Activated T-cell treated with anti-CD3 and anti-CD28 coated beads, Interleukin-2, amount 50 U/mL, for 1 hour (primary cell): ENCODE data around the gene ZBTB18.
A peak's percentile ranks its signal among the peaks of the same experiment; 100 is the strongest.

ENCODE experiments used
- DNase-seq: peaks from one replicate; pipeline ENCODE4 v3.0.0-alpha.2; 2020

Gene ZBTB18

DNA sequence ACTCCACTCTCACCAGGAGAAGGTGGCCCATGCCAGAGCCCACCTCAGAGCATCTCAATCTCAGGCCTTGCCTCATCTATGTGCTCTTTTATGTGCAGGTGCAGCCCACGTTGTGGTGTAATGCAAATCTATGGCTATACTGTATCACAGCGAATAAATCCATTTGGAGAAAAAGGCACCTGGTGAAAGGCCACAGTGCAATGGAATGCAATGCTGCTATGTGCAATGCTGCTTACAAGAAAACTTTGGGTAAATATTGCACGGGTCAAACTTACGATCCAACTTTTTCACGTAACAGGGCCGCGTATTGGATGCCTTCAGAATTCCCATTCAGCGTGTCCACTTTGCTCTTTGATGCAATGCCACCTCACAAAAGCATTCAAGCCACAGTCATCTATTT, 13.5 kb downstream of the ZBTB18 start:
- no peak for DNase-seq

DNA sequence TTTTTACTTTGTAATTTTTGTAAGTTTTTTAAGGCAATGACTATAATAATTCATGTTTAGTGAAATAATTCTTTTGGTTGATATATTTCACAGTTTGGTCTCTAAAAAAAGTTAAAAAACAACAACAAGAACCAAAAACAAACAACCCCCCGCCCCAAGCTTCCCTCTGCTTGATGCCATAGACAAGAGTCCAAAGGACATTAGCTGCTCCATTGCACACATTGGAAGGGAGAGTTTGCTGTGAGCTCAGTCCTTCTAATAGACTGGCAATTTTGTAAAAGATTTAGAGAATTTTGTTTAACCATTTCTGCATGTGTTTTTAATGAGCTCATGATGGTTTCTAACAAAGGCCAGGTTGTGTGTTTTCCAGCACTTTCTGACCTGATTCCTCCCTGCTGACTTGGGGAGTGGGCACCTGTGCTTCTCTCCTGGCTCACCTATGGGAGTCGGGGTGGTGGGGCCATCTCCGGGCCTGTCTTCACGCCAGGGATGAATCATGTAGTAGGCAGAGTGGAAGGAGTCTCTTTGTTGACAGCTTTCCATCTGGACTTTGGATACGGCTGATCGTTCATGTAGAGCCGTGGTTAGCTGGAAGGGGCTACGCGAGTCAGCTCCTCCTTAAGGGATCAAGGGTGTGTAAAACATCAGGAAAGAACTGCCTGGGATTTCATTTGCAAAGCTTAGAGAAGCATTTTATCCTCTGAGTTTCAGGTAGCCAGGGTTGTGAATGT, 14.1 kb downstream of the ZBTB18 start:
- no peak for DNase-seq

DNA sequence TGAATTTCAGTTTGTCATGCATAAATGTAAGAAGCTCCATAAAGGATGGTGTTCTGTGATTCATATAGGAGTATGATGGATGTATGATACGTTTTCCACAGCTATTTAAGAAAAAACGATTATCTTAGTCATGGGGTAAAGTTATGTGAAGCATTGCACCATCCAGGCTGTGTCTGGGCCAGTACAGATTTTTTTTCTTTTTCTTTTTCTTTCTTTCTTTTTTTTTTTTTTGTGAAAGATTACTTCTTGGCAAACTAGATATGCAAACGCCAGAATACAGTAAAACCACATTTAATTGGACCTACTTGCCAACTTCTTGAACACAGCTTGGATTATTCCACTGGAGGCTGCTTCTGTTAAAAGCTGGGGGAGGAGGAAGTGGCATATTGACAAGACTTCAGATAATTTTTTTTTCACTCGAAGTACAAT, 14.9 kb downstream of the ZBTB18 start:
- no peak for DNase-seq

- no peak for DNase-seq
Measured at GRCh38 chr1:244066954-244067716, 16.1 kb downstream of the ZBTB18 start.

- no peak for DNase-seq
Measured at GRCh38 chr1:244067893-244068292, 16.8 kb downstream of the ZBTB18 start.

- no peak for DNase-seq
Measured at GRCh38 chr1:244068567-244068966, 17.5 kb downstream of the ZBTB18 start.

- no peak for DNase-seq
Measured at GRCh38 chr1:244069326-244069898, 18.3 kb downstream of the ZBTB18 start.

DNA sequence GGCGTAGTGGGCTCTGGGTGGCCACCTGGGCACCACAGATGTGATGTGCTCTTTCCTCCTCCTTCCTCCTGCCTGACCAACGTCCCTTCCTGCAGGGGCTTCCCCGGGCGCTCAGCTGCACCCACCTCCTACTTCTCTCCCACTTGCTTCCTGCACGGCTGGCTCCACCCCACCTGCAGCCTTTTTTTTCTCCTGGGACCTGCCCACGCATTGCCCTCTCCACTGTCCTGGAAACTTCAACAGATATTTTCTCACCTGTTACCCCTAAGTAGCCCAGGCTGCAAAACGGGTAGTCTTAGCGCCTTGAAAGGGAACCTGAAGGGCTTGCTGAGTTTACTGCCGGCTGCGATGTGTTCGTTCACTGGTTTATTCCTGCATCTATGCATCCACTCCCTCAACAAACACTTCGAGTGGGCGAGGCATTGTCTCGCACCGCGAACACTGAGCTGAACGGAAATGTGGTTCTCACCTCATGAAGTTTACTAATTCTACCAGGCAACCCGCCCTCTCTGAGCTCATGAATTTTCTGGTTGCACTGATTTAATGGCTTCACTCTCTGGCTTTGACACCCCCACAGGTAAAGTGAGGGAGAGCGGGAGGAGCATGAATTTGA, 23.6 kb downstream of the ZBTB18 start:
- peak; percentile 73 for DNase-seq

DNA sequence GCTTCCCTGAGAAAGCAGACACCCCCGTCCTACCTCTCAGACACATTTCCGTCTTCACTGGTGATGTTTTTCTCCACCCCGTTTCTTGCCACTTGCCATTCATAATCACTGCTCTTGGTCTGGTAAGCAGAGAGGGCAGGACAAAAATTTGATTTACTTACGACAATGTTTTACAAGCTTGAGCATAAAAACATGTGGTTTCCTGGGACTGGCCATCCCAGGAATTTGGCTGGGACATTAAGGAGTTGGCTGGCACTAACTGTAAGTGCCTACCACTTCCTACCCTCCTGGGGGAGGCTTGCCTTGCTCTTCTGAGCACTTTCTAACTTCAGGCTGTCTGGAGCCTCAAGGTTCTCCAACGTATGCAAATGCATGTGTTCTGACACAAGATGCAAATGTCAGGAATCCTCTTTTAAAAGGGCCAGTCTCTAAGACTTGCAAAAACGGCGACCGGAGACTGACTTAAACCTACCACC, 24.2 kb downstream of the ZBTB18 start:
- no peak for DNase-seq

GRCh38 chr1:244076740-244077139, 25.7 kb downstream of the ZBTB18 start:
- DNase-seq, result no peak

GRCh38 chr1:244077473-244078220, 26.6 kb downstream of the ZBTB18 start:
- no peak for DNase-seq

GRCh38 chr1:244080343-244080929, 29.4 kb downstream of the ZBTB18 start:
- DNase-seq, result no peak

DNA sequence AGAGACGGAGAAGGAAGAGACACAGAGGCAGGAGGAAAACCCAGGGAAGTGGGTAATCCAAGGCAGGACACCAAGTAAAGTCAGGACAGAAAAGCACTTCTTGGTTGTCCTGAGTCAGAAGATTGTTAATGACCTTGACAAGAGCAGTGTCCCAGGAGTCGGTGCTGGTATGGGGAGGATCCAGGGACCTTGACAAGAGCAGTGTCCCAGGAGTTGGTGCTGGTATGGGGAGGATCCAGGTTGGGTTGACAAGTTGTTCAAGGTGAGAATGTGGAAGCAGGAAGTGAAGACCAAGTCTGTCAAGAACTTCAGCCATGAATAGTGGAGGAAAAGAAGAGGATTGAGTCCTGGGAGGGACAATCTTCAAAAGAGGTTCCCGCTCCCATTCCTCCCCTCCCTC, 31.9 kb downstream of the ZBTB18 start:
- no peak for DNase-seq

GRCh38 chr1:244083383-244083943, 32.4 kb downstream of the ZBTB18 start:
- DNase-seq, result no peak

- DNase-seq, result no peak
Measured at GRCh38 chr1:244084763-244085162, 33.7 kb downstream of the ZBTB18 start.

- no peak for DNase-seq
Measured at GRCh38 chr1:244085891-244086290, 34.8 kb downstream of the ZBTB18 start.

DNA sequence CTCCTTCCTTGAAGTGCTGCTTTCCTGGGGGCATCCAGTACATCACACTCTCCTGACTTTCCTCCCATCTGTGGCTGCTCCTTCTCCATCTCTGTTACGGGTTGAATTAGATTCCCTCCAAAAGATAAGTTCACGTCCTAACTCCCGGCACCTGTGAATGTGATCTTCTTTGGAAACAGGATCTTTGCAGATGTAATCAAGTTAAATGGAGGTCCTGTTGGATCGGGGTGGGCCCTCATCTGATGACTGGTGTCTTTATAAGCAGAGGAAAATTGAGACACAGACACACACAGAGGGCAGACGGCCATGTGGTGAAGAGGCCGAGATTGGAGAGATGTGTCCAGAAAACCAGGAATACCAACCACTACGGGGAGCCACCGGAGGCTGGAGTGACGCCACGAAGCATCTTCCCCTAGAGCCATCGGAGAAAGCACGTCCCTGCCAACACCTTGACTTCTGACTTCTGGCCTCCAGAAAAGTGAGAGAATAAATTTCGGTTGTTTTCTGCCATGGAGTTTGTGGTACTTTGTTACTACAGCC, 36.0 kb downstream of the ZBTB18 start:
- DNase-seq, result no peak

DNA sequence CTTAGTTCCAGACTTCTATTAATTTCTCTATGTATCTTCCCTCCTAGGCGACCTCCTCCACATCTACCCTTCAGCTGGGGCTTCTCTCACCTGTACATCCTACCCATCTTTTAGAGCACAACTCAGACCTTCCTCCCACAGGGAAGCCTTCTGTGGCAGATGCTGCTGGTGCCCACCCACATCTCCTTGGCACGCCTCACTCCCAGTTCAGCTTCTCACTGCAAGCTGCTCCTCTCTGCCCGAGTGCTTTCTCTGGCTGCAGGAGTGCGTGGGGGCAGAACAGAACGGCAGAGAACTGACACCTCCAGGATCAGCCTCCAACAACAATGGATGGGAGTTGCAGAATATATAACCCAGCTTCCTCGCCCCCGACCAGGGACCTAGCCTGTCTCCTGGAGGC, 36.5 kb downstream of the ZBTB18 start:
- DNase-seq, result no peak

DNA sequence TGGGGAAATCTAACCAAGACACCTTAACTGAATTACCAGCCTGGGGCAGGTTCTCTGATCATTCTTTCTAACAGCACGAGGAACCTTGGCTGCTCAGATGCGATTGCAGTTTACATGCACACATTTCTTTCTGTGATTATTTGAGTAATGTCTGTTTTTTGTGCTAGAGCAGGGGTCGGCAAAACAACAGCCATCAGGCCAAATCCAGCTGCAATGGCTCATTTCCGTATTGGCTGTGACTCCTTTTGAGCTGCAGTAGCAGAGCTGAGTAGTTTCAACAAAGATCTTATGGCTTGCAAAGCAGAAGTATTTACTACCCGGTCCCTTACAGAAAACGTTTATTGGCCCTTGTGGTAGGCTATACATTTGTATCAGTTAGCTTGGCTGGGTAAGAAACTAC, 37.1 kb downstream of the ZBTB18 start:
- DNase-seq, result no peak

GRCh38 chr1:244089561-244089960, 38.5 kb downstream of the ZBTB18 start:
- DNase-seq, result no peak

- DNase-seq, result no peak
Measured at GRCh38 chr1:244090645-244091044, 39.6 kb downstream of the ZBTB18 start.
